HG03039 (cell line): ENCODE measurements around the gene OR10G7.

Experiments
- ATAC-seq: cut with Tn5 transposase; IDR thresholded peaks from one replicate; pipeline ENCODE4 v1.9.1; 2021; ENCODE audit warnings: mild to moderate bottlenecking, moderate library complexity; ENCODE audit not compliant: unreplicated experiment

The OR10G7 gene, protein sequence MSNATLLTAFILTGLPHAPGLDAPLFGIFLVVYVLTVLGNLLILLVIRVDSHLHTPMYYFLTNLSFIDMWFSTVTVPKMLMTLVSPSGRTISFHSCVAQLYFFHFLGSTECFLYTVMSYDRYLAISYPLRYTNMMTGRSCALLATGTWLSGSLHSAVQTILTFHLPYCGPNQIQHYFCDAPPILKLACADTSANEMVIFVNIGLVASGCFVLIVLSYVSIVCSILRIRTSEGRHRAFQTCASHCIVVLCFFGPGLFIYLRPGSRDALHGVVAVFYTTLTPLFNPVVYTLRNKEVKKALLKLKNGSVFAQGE

DNA sequence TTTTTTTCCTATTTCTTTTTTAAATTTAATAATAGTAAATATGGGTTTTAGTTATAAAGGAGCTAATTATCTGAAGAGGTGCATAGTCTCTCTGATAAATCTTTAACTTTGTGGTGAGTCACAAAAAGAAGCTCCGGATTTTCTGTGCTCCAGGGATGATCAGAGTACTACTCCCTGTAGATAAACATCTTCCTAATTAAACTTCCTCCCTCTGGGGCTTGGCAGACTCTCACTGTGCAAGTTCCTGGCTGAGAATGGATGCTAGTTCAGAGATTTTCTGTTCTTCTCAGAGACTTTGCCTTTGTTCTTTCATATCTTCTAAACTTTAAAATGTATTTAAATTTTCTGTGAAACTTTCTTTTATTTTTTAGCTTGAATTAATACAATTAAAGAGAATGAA is at the start of gene OR10G7:
OR10G7 (minus strand) TSS at position 72 of the 400 bp plus-strand sequence. CDS start 2,324 bp downstream, outside the sequence.
- no peak for ATAC-seq

DNA sequence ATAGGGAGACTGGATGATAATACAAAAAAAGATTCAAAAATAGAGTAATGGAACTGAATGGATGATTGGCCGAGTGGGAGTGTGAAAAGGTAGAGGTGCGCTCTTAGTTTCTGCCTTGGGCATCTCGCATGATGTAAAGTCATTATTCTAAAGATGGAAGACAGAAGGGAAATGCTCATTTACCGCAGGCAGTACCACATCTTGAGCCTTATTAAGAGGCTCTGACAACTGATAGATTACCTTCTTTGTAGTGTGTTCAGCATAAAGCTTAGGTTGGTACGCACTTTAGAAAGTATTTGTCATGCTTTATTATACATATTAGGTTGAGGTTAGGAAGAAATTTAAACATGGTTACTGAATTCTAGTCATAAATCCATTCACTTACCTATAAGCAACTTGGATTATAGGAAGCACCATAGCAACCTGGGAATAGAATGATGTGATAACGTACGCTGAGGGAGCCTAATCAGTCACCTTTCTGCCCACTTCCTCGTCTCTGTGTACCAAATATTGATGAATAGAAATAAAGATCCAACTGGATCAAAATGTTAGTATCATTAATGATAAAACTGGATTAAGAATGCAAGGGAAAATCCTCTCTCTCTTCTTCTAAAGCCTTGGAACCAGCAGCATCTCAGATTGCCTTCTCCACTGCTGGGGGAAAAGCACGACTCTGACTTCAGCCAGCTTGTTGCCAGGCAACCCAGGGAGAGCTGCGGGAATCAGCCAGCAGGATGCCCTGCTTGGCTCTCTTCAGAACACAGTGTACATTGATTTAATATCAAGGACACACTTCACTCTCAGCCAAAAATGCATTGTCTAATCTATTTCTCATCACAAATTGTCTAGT is 45.1 kb upstream of the OR10G7 start:
- ATAC-seq = no peak

DNA sequence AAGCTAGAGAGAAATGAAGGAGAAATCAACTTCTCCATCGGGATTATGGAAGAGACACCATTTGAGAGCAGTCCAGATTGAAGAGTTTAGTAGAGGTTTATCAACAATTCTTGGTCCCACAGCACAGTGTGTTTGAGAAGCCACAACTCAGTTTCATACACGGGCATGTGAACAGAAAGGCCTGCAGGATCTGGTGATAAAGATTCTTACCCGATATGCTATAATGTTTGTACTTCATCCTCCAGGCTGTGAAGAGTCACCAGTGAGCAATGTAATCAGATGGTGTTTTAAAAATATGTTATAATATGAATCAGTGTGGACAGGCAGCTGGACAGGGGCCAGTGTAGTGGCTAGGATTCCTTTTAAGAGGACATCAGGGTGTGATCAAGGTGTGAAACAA is 44.5 kb upstream of the OR10G7 start:
- no peak for ATAC-seq

DNA sequence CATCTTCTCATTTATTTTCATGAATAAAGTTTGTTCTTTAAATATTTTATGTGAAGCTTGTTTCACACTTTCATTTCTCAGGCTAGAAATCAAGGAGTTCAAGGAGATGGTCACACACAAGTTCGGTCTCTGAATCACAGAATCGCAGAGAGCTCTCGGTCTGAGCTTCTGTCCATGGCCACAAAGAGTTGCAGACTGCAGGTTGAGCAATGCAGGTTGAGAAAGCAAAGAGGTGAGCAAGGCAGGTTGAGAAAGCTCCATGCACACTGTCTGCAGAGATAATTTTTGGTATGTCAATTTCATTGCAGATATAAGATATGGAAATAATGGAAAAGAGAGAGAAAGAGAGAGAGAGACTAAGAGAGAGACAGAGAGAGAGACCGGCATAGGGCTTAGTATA is 41.2 kb upstream of the OR10G7 start:
- no peak for ATAC-seq

DNA sequence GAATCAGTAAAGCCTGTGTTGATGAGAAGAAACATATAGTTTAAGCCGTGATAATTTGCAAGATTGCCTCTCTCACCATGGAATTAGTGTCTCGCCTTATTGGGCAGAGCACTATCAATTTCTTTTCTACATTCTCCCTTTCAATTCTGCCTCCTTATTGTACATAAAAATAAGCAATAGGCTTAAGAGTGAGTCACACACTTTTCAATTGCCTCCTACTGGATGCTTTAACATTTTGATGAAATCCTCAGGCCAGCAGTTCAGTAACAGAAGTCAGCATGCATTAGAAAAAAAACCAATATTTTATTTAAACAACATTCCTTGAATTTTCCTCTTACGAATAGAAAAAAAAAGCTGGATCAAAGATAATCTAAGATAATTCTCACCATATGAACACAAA is 40.4 kb upstream of the OR10G7 start:
- no peak for ATAC-seq

DNA sequence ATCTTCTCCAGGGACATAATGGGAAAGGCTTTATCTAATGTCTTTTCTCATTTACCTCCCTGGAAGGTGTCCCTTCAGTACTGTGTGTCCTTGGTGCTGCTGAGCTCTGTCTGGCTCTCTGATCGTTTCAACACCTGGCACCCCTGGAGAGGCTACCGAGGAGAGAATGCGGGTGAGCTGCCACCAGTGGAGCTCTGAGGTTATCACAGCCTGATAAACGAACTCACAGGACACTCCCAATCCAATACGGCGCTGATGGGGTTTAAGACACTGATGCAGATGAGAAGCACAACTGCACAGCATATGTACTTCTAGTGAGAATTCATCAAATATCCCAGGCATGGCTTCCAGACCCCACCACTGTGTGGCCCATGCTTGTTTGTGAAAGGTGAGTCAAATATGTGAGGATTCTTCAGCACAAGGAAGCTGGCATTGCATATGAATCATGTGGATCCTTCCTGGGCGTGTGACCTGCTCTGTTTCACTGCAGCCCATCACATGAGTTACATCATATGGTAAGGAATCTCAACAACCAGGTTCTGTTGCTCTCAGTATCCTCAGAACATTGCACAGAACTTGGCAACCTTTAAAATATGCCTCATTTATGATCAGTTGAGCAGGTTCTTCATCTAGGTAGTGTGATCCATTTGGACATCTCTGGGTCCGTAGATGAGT is 39.3 kb upstream of the OR10G7 start:
- ATAC-seq = no peak

DNA sequence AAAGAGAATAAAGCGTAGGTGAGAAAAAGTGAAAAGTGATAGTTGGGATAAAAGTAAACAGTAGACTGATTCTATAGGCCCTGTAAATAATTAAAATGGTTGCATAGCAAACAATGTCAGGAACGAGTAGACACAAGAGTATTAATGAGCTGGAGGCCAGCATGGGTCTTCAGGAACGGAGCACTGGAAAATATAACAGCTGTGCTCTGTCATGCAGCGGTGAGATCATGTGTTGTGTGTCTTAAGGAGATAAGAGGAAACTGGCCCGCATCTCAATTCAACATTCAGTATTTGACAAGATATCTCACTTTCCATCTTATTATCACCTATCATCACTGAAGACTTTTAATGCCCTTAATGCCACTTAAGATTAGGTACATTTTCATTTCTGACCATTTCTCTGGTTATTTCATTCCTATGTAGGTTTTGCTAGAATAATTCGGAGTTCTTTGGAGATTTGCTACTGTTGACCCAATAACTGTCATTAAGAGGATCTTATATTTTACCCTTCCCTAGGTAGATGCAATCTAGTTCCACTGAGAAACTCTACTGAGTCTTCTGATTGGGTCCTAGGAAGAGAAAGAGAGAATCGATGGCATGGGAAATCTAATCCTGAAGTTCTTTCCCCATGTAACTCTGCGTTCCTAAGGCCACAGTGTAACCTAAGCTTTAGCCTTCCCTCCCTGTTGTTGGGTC is 38.7 kb upstream of the OR10G7 start:
- ATAC-seq = no peak

DNA sequence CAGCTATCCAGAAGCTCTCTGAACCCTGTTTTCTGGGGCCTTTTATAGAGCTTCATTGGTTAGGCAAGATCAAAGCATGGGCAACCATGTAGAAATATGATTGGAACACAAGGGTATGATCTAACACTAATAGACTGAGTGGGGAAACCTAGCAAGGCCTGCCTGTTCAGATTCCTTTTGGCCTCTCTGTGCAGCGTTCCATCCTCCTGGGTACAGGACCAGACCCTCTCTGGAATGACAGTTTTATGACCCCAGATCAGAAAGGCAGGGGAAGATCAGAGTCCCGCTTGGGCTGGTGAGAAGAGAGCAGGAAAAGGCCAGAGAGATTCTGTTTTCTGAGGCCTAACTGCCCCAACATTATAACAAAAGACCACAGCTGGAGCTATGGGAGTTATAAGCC is 37.5 kb upstream of the OR10G7 start:
- ATAC-seq = no peak

DNA sequence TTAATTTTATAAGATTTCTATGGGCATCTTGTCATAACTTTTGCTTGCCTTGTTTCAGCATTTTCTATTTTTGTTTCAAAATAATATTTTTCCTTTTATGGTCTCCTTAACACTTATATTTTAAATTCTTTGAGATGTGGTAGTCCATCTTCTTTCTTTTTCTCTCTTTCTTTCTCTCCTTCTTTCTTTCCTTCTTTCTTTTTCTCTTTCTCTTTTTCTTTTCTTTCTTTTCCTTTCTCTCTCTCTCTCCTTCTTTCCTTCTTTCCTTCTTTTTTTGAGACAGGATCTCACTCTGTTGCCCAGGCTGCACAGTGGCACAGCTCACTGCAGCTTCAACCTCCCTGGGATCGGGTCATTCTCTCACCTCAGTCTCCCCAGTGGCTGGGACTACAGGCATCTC is 36.1 kb upstream of the OR10G7 start:
- ATAC-seq = no peak

DNA sequence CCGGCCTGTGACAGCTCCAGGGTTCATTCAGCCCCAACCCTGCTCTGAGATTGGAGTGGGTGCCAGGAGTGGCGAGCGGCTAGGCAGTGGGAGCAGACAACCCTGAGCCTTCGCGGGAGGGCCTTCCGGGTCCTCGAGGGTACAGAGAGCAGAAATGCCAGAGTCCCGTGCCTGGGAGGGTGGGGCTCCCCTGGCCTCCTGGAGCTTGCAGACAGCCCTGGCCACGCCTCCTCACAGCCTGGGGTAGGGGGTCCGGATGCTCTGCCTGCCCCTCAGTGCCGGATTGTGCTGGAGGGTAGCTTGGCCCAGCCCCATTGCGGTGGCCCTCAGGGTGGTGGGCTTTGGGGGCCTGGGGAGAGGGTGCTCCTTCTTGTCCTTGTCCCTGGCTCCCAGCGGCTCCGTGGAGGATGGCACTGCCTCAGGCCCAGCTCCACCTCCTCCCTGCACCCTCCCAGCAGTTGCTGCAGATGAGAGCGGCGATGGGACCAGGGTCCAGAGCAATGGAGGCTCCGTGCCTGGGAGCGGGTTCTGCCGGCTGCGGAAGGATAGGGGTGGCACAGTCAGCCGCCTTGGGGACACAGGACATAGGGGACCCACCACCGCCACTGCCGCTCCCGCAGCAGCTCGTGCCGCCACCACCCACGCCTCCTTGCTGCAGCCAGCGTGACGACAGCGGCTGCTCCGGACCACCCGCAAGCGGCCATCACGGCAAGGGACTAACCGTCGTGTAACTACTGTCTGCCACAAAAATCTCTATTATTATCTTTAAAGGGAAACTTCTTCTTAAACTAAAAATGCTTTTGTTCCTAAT is 34.9 kb upstream of the OR10G7 start:
- peak; percentile 66 for ATAC-seq

DNA sequence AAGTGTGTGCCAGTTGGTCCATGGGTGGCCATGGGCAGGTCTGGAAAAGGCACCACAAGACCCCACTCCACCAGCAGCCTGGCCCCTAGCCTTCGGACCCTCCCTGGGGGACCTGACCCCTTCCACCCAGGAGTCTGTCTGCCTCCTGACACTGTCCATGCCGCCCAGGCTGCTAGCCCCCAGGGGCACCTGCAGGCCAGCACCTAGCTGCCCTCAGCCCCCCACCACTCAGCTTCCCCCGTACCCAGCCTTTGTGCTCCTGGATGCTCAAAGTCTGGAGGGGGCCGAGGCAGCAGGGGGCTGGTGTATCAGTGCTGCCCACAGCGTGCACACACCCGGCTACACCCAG is 34.3 kb upstream of the OR10G7 start:
- ATAC-seq = no peak

DNA sequence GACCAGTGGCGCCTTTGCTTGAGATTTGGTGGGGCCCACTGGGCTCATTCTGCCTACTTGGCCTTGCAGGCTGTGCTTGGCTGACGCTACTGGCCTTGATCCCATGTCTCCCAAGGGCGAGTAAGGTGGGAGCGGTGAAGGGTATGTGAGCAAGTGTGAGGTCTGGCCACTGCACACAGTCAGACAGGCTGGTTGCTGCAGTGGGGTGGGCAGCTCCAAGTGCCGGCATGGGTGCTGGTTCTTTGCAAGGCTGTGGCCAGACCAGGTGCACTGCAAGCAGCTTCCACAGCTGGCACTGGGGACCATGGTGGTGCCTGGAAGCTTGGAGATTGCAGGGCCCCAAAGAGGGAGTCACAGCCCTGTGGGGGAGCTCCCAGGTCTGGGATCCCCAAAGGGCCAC is 33.4 kb upstream of the OR10G7 start:
- ATAC-seq = no peak

DNA sequence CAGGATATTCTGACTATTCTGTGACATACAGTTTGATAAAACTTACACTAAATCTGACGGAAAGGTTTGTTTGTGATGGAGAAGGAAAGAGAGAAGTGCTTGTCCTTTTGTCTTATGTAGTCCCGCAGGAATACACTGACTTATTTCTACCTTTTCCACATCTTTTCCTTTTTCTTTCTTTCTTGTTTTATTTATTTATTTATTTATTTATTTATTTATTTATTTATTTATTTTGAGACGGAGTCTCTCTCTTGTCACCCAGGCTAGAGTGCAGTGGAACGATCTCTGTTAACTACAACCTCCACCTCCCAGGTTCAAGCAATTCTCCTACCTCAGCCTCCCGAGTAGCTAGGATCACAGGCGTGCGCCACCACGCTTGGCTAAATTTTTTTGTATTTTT is 31.0 kb upstream of the OR10G7 start:
- ATAC-seq = no peak

DNA sequence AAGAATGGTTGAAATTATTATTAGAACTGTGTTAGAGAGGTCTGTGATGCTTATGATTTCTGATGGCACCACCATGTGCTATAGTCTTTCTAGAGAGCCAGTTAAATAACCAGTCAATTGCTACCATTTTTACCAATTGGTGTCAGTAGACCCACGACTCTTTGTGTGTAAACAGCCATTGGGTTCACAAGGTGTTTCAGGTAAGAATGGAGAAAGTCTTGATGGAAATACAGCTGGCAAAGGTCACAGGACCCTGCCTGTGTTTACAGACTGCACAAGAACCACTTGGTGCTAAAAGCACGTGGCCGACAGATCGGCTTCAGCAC is 30.5 kb upstream of the OR10G7 start:
- no peak for ATAC-seq

DNA sequence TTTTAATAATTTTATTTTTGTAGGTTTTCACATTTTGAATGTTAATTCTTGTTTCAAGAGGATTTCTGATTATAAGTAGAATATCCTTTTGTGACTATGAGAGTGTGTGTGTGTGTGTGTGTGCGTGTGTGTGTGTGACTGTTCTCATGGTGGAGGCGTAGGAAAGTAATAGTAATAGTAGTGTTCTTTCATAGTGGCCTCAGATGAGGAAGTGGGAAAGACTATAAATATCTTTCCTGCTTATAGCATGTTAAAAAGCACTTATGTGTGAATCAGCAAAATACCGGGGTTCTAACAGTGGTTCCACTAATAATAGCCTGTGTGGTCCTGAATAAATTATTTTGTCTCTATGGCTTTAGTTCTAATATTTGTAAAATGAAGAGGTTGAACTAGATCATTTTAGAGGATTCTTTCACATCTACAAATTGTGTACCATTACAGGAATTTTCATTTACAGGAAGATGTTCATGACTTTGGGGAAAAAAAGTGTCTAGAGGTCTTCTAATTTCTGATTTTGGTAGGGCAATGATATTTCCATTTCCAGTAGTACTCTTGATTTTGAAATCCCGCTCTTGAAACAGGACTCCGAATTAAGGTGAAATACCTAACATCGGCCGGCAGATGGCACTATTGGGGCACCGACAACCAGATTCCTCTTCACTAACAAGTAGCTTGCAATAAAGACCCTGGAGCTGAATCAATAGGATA is 29.9 kb upstream of the OR10G7 start:
- peak; percentile 73 for ATAC-seq

DNA sequence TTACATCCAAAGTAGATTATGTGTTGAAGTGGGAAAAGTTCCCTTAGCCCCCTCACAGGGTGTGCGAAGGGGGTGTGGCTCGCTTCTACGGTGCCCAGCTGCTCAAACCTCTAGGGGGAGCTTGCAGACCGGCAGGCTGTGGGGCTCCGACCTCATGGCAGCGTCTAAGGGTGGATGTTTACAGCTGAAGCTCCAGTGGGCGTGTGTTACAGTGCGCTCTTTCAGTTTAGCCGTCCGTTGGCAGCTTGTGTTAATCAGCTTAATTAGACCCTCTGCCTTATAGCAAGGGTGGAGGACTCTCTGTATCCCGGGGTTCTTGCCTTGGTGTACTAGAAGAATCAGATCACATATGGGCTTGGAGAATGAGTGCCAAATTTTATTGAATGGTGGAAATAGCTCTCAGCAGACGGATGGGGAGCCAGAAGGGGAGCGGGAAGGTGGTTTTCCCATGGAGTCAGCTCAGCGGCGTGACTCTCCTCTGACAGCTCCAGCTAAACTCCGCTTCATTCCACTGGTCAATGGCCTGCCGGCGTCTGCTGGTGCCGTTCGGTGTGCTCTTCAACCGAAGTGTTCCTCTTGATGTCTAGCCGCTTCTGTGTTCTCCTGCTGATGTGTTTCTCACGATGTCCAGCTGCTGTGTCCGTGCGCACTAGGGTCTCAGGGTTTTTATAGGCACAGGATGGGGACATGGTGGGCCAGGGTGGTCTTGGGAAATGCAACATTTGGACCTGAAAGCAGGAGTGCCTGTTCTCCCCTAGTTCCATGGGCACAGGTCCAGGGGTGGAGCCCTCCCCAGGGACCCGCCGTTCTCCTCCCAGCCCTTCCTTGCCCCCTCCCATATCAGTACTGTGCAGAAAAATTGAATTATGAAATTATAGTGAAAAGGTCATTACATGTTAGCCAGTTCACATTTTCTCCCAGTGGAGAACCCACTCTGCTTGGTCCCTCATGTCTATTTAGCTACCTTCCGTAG is 28.6 kb upstream of the OR10G7 start:
- ATAC-seq = peak; percentile 69

DNA sequence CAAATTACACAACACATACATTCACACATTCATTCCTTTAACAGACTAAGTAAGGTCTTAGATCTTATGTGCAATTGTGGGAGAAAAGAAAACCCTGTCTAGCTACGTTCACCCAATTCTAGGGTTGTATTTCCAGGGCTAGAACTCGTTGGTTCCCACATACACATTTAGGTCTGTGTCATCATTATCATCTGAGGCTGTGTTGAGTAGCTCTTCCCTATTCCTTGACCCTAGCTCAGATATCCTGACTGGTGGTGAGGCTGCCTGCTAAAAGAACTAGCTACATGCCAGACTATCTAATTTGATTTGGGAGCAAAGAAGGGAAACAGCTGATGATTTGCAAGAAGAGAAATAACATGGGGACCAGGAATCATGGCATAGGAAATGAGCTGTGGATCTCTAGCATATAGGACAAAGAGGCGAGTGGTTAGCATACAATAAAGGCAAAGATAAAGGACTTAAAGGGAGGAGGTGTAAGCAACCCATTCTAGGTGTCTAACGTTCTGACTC is 27.5 kb upstream of the OR10G7 start:
- ATAC-seq = no peak

DNA sequence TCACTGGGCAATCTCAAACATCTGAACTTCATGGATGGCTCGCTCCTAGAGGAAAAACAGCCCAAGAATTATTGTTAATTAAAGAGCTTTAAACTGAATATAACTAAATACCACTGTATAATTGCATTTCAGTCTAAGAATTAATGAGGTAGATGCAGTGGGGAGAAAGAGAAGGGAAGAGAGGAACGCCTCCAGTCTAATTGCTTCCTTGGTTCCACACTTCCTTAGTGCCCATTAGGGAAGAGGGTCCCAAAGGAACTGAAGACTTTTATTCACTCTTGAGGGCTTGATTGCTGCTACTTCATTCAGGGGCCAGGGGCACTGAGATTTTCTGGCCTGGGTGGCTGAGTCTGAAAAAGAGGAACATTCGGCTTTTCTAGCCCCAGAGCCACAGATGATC is 11.8 kb upstream of the OR10G7 start:
- ATAC-seq = no peak

DNA sequence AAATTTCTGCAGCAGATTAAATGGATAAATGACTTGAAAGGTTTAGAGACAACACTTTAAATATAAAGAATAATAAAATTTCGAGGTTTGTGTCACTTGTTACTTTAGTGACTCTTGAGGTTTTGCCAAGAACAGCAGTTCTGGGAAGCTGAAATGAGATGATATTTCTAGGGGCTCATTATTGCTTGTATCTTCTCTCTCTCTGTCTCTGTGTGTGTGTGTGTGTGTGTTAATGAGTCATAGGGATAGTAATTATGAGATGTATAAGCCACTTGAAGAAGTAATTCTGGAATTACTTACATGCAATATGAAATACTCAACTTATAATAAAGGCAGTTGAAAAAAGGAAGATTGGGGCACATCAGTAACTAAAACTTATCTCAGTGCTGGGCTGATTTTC is 9.6 kb upstream of the OR10G7 start:
- ATAC-seq = no peak
